ENCODE measurements around the gene PPTC7.

Gene PPTC7

DNA sequence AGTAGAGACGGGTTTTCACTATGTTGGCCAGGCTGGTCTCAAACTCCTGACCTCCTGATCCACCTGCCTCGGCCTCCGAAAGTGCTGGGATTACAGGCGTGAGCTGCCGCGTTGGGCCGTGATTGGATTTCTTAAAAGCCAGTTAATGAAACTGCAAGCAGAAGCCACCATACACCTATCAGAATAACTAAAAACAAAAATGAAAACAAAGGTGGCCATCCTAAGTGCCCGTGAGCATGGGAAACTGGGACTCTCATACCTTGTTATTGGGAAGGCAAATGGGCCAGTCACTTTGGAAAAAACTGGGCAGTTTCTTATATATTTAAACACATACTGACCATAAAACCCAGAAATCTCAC lies 23.1 kb upstream of the PPTC7 start:
- TF ChIP-seq YY1 (IDR thresholded peaks at IDR 0.05; ENCODE audit: low read depth) (no peak), CREB1 (IDR thresholded peaks at IDR 0.05; ENCODE audit: low read depth) (no peak), TAF1 (IDR thresholded peaks at IDR 0.05; ENCODE audit: low read depth) (no peak), ZBTB7A (IDR thresholded peaks at IDR 0.05; ENCODE audit: low read depth) (no peak), FOXM1 (IDR thresholded peaks at IDR 0.05; ENCODE audit: borderline replicate concordance, low read depth) (no peak), EP300 (IDR thresholded peaks at IDR 0.05; ENCODE audit: borderline replicate concordance) (no peak), TEAD4 (IDR thresholded peaks at IDR 0.05) (no peak), NFIC (IDR thresholded peaks at IDR 0.05) (no peak), RAD21 (IDR thresholded peaks at IDR 0.05; ENCODE audit: low read depth) (no peak), CEBPB (IDR thresholded peaks at IDR 0.05) (no peak), TCF12 (IDR thresholded peaks at IDR 0.05; ENCODE audit: low read depth) (no peak), EGR1 (IDR thresholded peaks at IDR 0.05) (no peak)
- TF ChIP-seq, protein P1, sequence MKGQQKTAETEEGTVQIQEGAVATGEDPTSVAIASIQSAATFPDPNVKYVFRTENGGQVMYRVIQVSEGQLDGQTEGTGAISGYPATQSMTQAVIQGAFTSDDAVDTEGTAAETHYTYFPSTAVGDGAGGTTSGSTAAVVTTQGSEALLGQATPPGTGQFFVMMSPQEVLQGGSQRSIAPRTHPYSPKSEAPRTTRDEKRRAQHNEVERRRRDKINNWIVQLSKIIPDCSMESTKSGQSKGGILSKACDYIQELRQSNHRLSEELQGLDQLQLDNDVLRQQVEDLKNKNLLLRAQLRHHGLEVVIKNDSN (IDR thresholded peaks at IDR 0.05) = no peak
- TF ChIP-seq, protein P2, sequence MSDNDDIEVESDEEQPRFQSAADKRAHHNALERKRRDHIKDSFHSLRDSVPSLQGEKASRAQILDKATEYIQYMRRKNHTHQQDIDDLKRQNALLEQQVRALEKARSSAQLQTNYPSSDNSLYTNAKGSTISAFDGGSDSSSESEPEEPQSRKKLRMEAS (IDR thresholded peaks at IDR 0.05) = no peak
- TF ChIP-seq, protein P3, sequence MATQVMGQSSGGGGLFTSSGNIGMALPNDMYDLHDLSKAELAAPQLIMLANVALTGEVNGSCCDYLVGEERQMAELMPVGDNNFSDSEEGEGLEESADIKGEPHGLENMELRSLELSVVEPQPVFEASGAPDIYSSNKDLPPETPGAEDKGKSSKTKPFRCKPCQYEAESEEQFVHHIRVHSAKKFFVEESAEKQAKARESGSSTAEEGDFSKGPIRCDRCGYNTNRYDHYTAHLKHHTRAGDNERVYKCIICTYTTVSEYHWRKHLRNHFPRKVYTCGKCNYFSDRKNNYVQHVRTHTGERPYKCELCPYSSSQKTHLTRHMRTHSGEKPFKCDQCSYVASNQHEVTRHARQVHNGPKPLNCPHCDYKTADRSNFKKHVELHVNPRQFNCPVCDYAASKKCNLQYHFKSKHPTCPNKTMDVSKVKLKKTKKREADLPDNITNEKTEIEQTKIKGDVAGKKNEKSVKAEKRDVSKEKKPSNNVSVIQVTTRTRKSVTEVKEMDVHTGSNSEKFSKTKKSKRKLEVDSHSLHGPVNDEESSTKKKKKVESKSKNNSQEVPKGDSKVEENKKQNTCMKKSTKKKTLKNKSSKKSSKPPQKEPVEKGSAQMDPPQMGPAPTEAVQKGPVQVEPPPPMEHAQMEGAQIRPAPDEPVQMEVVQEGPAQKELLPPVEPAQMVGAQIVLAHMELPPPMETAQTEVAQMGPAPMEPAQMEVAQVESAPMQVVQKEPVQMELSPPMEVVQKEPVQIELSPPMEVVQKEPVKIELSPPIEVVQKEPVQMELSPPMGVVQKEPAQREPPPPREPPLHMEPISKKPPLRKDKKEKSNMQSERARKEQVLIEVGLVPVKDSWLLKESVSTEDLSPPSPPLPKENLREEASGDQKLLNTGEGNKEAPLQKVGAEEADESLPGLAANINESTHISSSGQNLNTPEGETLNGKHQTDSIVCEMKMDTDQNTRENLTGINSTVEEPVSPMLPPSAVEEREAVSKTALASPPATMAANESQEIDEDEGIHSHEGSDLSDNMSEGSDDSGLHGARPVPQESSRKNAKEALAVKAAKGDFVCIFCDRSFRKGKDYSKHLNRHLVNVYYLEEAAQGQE (IDR thresholded peaks at IDR 0.05; ENCODE audit: low read depth) = no peak

DNA sequence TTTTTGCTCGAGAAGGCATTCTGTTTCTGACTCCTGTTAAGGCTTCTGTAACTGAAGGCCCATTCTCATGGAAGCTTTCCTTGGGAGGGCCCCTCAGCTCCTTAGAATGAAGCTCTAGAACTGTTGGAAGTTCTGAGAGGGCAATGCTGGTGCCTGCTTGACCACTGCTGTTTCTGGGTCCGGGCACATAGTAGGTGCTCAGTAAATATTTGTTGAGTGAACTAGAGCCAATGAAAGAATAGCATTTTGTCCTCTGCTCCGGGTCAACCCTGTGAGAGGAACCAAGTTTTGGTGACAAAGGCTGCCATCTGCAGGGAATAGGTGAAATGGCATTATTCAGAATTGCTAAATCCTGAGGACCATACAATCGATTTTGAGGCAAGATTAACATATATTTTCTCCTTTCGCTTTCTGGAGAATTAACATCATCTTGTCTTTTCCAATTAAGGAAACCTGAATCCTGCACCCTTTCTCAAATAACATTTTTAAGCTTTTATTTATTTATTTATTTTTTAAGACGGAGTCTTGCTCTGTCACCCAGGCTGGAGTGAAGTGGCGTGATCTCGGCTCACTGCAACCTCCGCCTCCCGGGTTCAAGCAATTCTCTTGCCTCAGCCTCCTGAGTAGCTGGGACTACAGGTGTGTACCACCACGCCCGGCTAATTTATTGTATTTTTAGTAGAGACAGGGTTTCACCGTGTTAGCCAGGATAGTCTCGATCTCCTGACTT lies 19.1 kb upstream of the PPTC7 start:
- TF ChIP-seq RAD21 (IDR thresholded peaks at IDR 0.05; ENCODE audit: low read depth) (peak; percentile 93), CEBPB (IDR thresholded peaks at IDR 0.05) (peak; percentile 44)

DNA sequence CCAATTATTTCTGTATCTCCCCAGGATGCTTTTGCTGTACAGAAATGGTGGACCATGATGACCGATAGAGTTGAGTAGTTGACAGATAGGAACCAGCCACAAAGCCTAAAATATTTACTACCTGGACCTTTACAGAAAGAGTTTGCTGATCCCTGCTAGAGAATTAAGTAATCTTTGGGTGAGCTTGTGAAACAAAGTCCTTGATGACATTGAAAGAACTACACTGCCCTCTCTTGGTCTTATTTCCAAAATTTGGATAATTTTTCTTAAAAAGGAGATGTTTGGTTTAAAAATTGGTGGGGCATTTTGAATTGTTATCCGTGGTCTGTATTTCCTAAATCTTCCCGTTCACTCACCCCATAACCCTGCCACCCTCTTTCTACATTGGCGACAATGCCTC lies 17.1 kb upstream of the PPTC7 start:
- TF ChIP-seq CEBPB (IDR thresholded peaks at IDR 0.05) (peak; percentile 95), NFIC (IDR thresholded peaks at IDR 0.05) (no peak), RAD21 (IDR thresholded peaks at IDR 0.05; ENCODE audit: low read depth) (peak; percentile 80), TEAD4 (IDR thresholded peaks at IDR 0.05) (no peak)

DNA sequence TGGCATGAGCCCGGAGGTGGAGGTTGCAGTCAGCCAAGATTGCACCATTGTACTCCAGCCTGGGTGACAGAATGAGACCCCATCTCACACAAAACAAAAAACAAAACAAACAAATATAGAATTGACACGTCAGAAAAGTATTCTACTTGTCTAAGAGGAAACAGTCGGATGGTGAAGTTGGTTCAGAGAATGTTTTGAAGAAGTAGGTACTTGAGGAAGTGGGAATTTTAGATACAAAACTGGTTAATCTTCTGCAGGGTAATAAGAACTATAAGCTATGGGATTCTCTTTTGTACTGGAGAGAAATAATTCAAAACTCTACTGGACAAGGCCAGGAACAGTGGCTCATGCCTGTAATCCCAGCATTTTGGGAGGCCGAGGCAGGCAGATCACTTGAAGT lies 16.2 kb upstream of the PPTC7 start:
- TF ChIP-seq, protein P3 (IDR thresholded peaks at IDR 0.05; ENCODE audit: low read depth) = no peak
- TF ChIP-seq TCF12 (IDR thresholded peaks at IDR 0.05; ENCODE audit: low read depth) = no peak
- TF ChIP-seq CREB1 (IDR thresholded peaks at IDR 0.05; ENCODE audit: low read depth) = no peak
- TF ChIP-seq ZBTB7A (IDR thresholded peaks at IDR 0.05; ENCODE audit: low read depth) = no peak
- TF ChIP-seq RAD21 (IDR thresholded peaks at IDR 0.05; ENCODE audit: low read depth) = no peak
- TF ChIP-seq, protein P1 (IDR thresholded peaks at IDR 0.05) = no peak
- TF ChIP-seq, protein P2 (IDR thresholded peaks at IDR 0.05) = no peak
- TF ChIP-seq EGR1 (IDR thresholded peaks at IDR 0.05) = no peak
- TF ChIP-seq YY1 (IDR thresholded peaks at IDR 0.05; ENCODE audit: low read depth) = no peak
- no peak for TF ChIP-seq CEBPB (IDR thresholded peaks at IDR 0.05)
- TF ChIP-seq TEAD4 (IDR thresholded peaks at IDR 0.05) = no peak
- TF ChIP-seq NFIC (IDR thresholded peaks at IDR 0.05) = no peak

DNA sequence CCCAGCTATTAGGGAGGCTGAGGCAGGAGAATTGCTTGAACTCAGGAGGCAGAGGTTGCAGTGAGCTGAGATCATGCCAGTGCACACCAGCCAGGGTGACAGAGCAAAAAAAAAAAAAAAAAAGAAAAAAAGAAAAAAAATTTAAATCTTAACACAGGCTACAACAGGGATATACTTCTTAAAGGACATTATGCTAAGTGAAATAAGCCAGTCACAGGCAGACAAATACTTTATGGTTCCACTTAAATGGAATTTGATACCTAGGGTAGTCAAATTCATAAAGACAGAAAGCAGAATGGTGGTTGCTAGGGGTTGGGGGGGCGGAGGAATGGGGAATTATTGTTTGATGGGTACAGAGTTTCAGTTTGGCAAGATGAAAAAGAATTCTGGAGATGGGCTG lies 14.8 kb upstream of the PPTC7 start:
- TF ChIP-seq, protein P1 (IDR thresholded peaks at IDR 0.05) = no peak
- no peak for TF ChIP-seq TEAD4 (IDR thresholded peaks at IDR 0.05)
- no peak for TF ChIP-seq ZBTB7A (IDR thresholded peaks at IDR 0.05; ENCODE audit: low read depth)
- no peak for TF ChIP-seq TCF12 (IDR thresholded peaks at IDR 0.05; ENCODE audit: low read depth)
- TF ChIP-seq EP300 (IDR thresholded peaks at IDR 0.05; ENCODE audit: borderline replicate concordance) = no peak
- TF ChIP-seq FOXM1 (IDR thresholded peaks at IDR 0.05; ENCODE audit: borderline replicate concordance, low read depth) = no peak
- no peak for TF ChIP-seq CREB1 (IDR thresholded peaks at IDR 0.05; ENCODE audit: low read depth)
- TF ChIP-seq, protein P2 (IDR thresholded peaks at IDR 0.05) = no peak

DNA sequence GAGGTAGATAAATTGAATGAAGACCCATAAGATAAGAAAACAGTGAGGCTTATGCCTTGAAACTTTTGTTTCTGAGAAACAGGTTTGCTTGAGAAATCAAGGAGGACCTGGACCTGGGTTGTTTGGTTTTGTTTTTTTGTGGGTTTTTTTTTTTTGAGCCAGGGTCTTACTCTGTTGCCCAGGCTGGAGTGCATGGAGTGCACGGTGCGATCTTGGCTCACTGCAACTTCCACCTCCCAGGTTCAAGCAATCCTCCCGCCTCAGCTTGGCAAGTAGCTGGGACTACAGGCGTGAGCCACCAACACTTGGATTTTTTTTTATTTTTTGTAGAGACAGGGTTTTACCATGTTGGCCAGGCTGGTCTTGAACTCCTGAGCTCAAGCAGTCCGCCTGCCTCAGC lies 9.0 kb upstream of the PPTC7 start:
- no peak for TF ChIP-seq FOXM1 (IDR thresholded peaks at IDR 0.05; ENCODE audit: borderline replicate concordance, low read depth)
- no peak for TF ChIP-seq CREB1 (IDR thresholded peaks at IDR 0.05; ENCODE audit: low read depth)
- TF ChIP-seq RAD21 (IDR thresholded peaks at IDR 0.05; ENCODE audit: low read depth) = no peak
- TF ChIP-seq TAF1 (IDR thresholded peaks at IDR 0.05; ENCODE audit: low read depth) = no peak
- TF ChIP-seq, protein P2 (IDR thresholded peaks at IDR 0.05) = no peak
- no peak for TF ChIP-seq EP300 (IDR thresholded peaks at IDR 0.05; ENCODE audit: borderline replicate concordance)
- no peak for TF ChIP-seq TEAD4 (IDR thresholded peaks at IDR 0.05)
- no peak for TF ChIP-seq YY1 (IDR thresholded peaks at IDR 0.05; ENCODE audit: low read depth)
- no peak for TF ChIP-seq EGR1 (IDR thresholded peaks at IDR 0.05)
- TF ChIP-seq, protein P1 (IDR thresholded peaks at IDR 0.05) = no peak
- no peak for TF ChIP-seq CEBPB (IDR thresholded peaks at IDR 0.05)
- no peak for TF ChIP-seq NFIC (IDR thresholded peaks at IDR 0.05)
- no peak for TF ChIP-seq ZBTB7A (IDR thresholded peaks at IDR 0.05; ENCODE audit: low read depth)
- TF ChIP-seq, protein P3 (IDR thresholded peaks at IDR 0.05; ENCODE audit: low read depth) = no peak
- no peak for TF ChIP-seq TCF12 (IDR thresholded peaks at IDR 0.05; ENCODE audit: low read depth)

Data from Ishikawa (cell line).